Right lobe of liver (tissue), 6 donors: ENCODE results near the gene TNNC2. TPM values are rescaled to one million over a fixed set of nuclear protein-coding genes. Genes with fewer than 3 reads are reported as not detected.

Source experiments
- ATAC-seq, 4 donors: fragments of 200-7000 bp; cut with Tn5 transposase; one replicate each; pipeline ENCODE4 v1.9.1; 2020; ENCODE audit warnings: mild to moderate bottlenecking in 4 of 4, moderate library complexity in 4 of 4
- DNase-seq, 3 donors: peaks; one replicate each; pipeline ENCODE4 v3.0.0-alpha.2; 2020
- H3K27ac ChIP-seq, 3 donors: fragments of 200-600 bp; one replicate each; pipeline ENCODE4 v1.8.0; 2022
- H3K27me3 ChIP-seq, 2 donors: fragments of 200-600 bp; one replicate each; pipeline ENCODE4 v1.8.0; 2022
- H3K36me3 ChIP-seq, 4 donors: fragments of 200-600 bp; sonication (generic) in 1 of 4; one replicate each; pipeline versions ENCODE4 v1.5.1 to v1.8.0; 2017 to 2022; ENCODE audit warnings: control low read depth in 1 of 4
- H3K4me1 ChIP-seq, 4 donors: fragments of 200-600 bp; sonication (generic) in 1 of 4; one replicate each; pipeline versions ENCODE4 v1.5.1 to v1.8.0; 2017 to 2022; ENCODE audit warnings: control low read depth in 1 of 4
- H3K4me3 ChIP-seq, 3 donors: fragments of 200-600 bp; one replicate each; pipeline ENCODE4 v1.8.0; 2022
- H3K9me3 ChIP-seq, 4 donors: fragments of 200-600 bp; sonication (generic) in 1 of 4; one replicate each; pipeline versions ENCODE4 v1.5.1 to v1.8.0; 2017 to 2022; ENCODE audit warnings: control low read depth in 1 of 4
- POLR2A ChIP-seq: fragments of 450-650 bp; IDR thresholded peaks from one replicate; pipeline ENCODE4 v1.6.1; 2017; ENCODE audit warnings: antibody characterized with exemption, mild to moderate bottlenecking
- WGBS: methylation state at CpG from one replicate; pipeline ENCODE4 v1.1.6; 2018; ENCODE audit warnings: low coverage, low lambda C conversion rate; ENCODE audit not compliant: insufficient coverage; ENCODE audit errors: missing lambda C conversion rate; 5-methylcytosine and 5-hydroxymethylcytosine counted together
- intact Hi-C, 2 donors: fragments of 100-400 bp; cut with DNase I; formaldehyde crosslinking; loops; one replicate each; pipeline versions ENCODE4 v1.11.2 to v1.14.1; 2022
- total RNA-seq, 6 experiments: library from RNA; depleted of rRNA in 2 of 6; stranded (reverse); fragments of >200 nt in 2 of 6; fragmentation: NEBNext Ultra II Directional in 3 of 6; extraction: Animal tissue kit (Norgen Biotek cat#: 25700) in 3 of 6; gene quantifications; one replicate each; pipeline versions ENCODE4 v1.1.0 to v1.2.4, GENCODE V29; 2016 to 2023
- TF ChIP-seq, protein P1 (sequence below), 4 donors: fragments of 200-600 bp in 3 of 4; fragments of 450-650 bp in 1 of 4; IDR thresholded peaks; one replicate each; pipeline versions ENCODE4 v1.5.1 to v1.8.0; 2016 to 2022; ENCODE audit warnings: antibody characterized with exemption in 4 of 4, mild to moderate bottlenecking in 2 of 4
- donor health status: DM: no; HTN: yes; CAD: no.
- donor health status: DM: no; HTN: no; CAD: no.
- donor health status: DM: no; HTN: no; CAD: no.
- donor health status: DM: no; HTN: yes; CAD: no.
- donor health status: DM: no; HTN: yes; CAD: no.

The TNNC2 gene
- total RNA-seq, 6 experiments from 2014 or later: 0.37 to 3.5 (median 0.86) TPM; not detected in 3

DNA sequence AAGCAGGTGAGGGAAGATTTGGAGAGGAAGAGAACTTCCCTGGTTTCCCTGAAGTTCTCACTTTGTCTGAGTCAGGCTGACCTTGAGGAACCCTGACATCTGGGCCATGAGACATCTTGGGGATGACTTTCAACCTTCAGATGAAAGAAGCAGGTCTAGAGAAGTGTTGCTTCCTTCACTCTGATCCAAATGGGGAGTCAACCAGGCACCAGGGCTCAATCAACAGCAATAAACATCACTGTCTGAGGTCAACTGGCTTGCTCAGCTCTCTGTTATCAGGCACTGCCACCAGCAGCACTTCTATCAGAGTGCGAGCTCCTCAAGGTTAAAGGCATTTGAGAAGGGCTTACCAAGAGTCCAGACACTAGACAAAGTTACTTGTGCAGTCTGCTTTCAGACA, 23.8 kb upstream of the TNNC2 start:
- intact Hi-C loops: no loop called here
- peaks cover 0 to 9% (median 3%) of the 10 kb centered on the region in 4 donors for H3K4me1 ChIP-seq
- H3K9me3 ChIP-seq: no peaks in the 10 kb centered on the region
- no CpG with 5 or more reads among the region's 1 CpG for WGBS
- H3K36me3 ChIP-seq: peaks cover 0 to 23% (median 3%) of the 10 kb centered on the region in 4 donors
- H3K27me3 ChIP-seq: no peaks in the 10 kb centered on the region
- ATAC-seq (no peak), DNase-seq (no peak)
- H3K4me3 ChIP-seq: no peak overlapping the region
- H3K27ac ChIP-seq: no peak overlapping the region
- TF ChIP-seq, protein P1, sequence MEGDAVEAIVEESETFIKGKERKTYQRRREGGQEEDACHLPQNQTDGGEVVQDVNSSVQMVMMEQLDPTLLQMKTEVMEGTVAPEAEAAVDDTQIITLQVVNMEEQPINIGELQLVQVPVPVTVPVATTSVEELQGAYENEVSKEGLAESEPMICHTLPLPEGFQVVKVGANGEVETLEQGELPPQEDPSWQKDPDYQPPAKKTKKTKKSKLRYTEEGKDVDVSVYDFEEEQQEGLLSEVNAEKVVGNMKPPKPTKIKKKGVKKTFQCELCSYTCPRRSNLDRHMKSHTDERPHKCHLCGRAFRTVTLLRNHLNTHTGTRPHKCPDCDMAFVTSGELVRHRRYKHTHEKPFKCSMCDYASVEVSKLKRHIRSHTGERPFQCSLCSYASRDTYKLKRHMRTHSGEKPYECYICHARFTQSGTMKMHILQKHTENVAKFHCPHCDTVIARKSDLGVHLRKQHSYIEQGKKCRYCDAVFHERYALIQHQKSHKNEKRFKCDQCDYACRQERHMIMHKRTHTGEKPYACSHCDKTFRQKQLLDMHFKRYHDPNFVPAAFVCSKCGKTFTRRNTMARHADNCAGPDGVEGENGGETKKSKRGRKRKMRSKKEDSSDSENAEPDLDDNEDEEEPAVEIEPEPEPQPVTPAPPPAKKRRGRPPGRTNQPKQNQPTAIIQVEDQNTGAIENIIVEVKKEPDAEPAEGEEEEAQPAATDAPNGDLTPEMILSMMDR (IDR thresholded peaks at IDR 0.05): no peak
- no peak for TF ChIP-seq POLR2A

- DNase-seq (no peak), ATAC-seq (no peak)
- 92% methylated on average over 2 of the region's 2 CpGs for WGBS
- TF ChIP-seq POLR2A: no peak
- TF ChIP-seq, protein P1 (IDR thresholded peaks at IDR 0.05): no peak
- H3K4me1 ChIP-seq: peaks cover 0 to 3% (median 0%) of the 10 kb centered on the region in 4 donors
- no peak overlapping the region for H3K27ac ChIP-seq
- intact Hi-C loops: no loop called here
- peaks cover 0 to 29% (median 4%) of the 10 kb centered on the region in 4 donors for H3K36me3 ChIP-seq
- H3K4me3 ChIP-seq: no peak overlapping the region
- H3K9me3 ChIP-seq: no peaks in the 10 kb centered on the region
- H3K27me3 ChIP-seq: no peaks in the 10 kb centered on the region
These were observed 23.1 kb upstream of the TNNC2 start for GRCh38 chr20:45850238-45850637.

DNA sequence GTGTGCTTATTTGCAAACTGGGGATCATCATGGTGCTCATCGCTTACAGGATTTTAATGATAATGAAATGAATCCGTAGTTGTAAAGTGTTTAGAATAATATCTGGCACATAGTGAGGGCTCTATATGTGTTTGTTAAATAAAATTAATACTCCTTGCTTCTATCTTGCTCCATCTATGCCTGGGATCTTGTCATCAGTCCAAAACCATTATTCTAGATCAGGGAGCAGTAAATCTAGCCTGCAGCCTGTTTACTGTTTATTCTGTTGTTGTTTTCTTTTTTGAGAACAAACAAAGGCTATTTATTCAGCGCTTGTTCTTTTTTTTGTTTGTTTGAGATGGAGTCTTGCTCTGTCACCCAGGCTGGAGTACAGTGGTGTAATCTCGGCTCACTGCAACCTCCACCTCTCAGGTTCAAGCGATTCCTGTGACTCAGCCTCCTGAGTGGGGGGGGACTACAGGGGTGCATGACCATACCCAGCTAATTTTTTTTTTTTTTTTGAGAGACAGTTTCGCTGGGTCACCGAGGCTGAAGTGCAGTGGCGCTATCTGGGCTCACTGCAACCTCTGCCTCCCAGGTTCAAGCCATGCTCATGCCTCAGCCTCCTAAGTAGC, 22.0 kb upstream of the TNNC2 start:
- H3K4me1 ChIP-seq: no peaks in the 10 kb centered on the region
- no peak for DNase-seq
- ATAC-seq: no peak
- H3K36me3 ChIP-seq: peaks cover 0 to 38% (median 10%) of the 10 kb centered on the region in 4 donors
- intact Hi-C loops: no loop called here
- 91% methylated on average over 8 of the region's 8 CpGs for WGBS
- TF ChIP-seq POLR2A: no peak
- TF ChIP-seq, protein P1 (IDR thresholded peaks at IDR 0.05): no peak
- H3K9me3 ChIP-seq: no peaks in the 10 kb centered on the region
- H3K4me3 ChIP-seq: no peak overlapping the region
- no peaks in the 10 kb centered on the region for H3K27me3 ChIP-seq
- H3K27ac ChIP-seq: no peak overlapping the region

GRCh38 chr20:45848421-45848820, 21.3 kb upstream of the TNNC2 start:
- no peak for TF ChIP-seq POLR2A
- TF ChIP-seq, protein P1 (IDR thresholded peaks at IDR 0.05): no peak
- Histone ChIP-seq H3K9me3 (no peaks in the 10 kb centered on the region), H3K36me3 (peaks cover 0 to 45% (median 12%) of the 10 kb centered on the region in 4 donors)

More at GRCh38 chr20:45848421-45848820, 21.3 kb upstream of the TNNC2 start:
- WGBS: no CpG with 5 or more reads among the region's 8 CpGs
- Histone ChIP-seq H3K27me3 (no peaks in the 10 kb centered on the region), H3K27ac (no peak overlapping the region), H3K4me3 (no peak overlapping the region), H3K4me1 (no peaks in the 10 kb centered on the region)
- intact Hi-C loops: no loop called here
- DNase-seq: no peak
- ATAC-seq: peak in 1 of 4 donors; percentile 17
